Measurements from ENCODE around the gene XYLT1. TPM values are rescaled to one million over a fixed set of nuclear protein-coding genes. Genes with fewer than 3 reads are reported as not detected.

Gene XYLT1
- total RNA-seq, 1 experiment from 2014 or later, result 14.5 TPM

DNA sequence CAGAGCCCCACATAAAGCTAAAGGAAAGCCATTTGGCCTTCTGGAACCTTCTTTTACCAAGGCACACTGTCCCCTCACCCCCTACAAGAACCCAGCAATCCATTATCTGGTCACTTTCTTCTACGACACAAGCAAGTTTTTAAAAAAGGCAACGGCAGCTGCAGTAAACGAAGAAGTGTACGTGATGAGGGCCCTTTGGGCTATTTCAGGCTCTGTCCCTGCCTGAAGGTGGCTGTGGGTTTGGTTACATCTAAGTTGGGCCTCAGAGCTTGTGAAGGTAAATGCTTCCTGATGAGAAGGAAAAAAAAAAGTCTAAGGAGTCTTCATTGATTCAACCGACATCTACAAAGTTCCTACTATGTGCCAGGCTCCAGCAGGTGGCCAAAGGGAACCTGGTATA lies 35.4 kb downstream of the XYLT1 start:
- Histone ChIP-seq H3K9ac (ENCODE audit: extremely low read depth, insufficient read length, low read length) (no peak overlapping the region), H3K27me3 (ENCODE audit: insufficient read depth, low read length) (no peaks in the 10 kb centered on the region), H3K4me1 (ENCODE audit: insufficient read depth, low read length) (peaks cover 10% of the 10 kb centered on the region; the same call in 1 of the 2 replicates), H4K8ac (replicated peaks; ENCODE audit: insufficient read length, low read depth, low read length) (no peak overlapping the region), H2AK5ac (ENCODE audit: insufficient read length, low read length) (no peak overlapping the region), H3K27ac (ENCODE audit: insufficient read length, low read depth, low read length) (no peak overlapping the region), H4K91ac (ENCODE audit: insufficient read length, low read depth, low read length) (no peak overlapping the region), H3K79me1 (ENCODE audit: insufficient read depth, low read depth, low read length, poor library complexity, severe bottlenecking) (peaks cover 2% of the 10 kb centered on the region), H3K79me2 (ENCODE audit: insufficient read depth, low read length) (no peaks in the 10 kb centered on the region; the same call in 1 of the 2 replicates), H2BK15ac (ENCODE audit: low read depth, low read length) (no peak overlapping the region), H3K9me3 (ENCODE audit: control insufficient read depth, low read depth, low read length) (no peaks in the 10 kb centered on the region), H2BK120ac (ENCODE audit: low read depth, low read length, poor library complexity, severe bottlenecking) (no peak overlapping the region), H3K4ac (ENCODE audit: low read depth, low read length) (no peak overlapping the region), H3K14ac (ENCODE audit: insufficient read depth, low read length) (no peak overlapping the region), H4K5ac (ENCODE audit: insufficient read length, low read depth, low read length) (no peak overlapping the region), H3K56ac (ENCODE audit: insufficient read length, low read depth, low read length) (no peak overlapping the region), H2BK12ac (ENCODE audit: insufficient read length, low read depth, low read length) (no peak overlapping the region), H3K23ac (ENCODE audit: insufficient read length, low read depth, low read length) (no peak overlapping the region), H2AFZ (ENCODE audit: low read length) (no peak overlapping the region), H3K4me2 (ENCODE audit: insufficient read depth, insufficient read length, low read length) (no peak overlapping the region), H3K23me2 (ENCODE audit: insufficient read length, low read depth, low read length, poor library complexity, severe bottlenecking) (no peaks in the 10 kb centered on the region), H3T11ph (ENCODE audit: low read length) (no peak overlapping the region), H4K20me1 (ENCODE audit: control insufficient read depth, insufficient read depth, insufficient read length) (no peaks in the 10 kb centered on the region), H2BK5ac (ENCODE audit: insufficient read length, low read length) (no peak overlapping the region), H3K18ac (ENCODE audit: insufficient read length, low read depth, low read length) (no peak overlapping the region), H2BK20ac (ENCODE audit: low read depth, low read length, poor library complexity, severe bottlenecking) (no peak overlapping the region)
- no CpG with 5 or more reads among the region's 5 CpGs for WGBS (ENCODE audit: extremely low coverage, insufficient read length, low lambda C conversion rate)
- Mint-ChIP-seq H3K9me3 (peaks cover 0 to 2% of the 10 kb centered on the region in 2 experiments; a peak in 2 of 5 replicates), H3K27me3 (ENCODE audit: low read depth) (no peaks in the 10 kb centered on the region), H3K36me3 (ENCODE audit: insufficient read depth in 1 of 3, low read depth in 3 of 3) (peaks cover 0 to 7% (median 0%) of the 10 kb centered on the region in 3 experiments; a peak in 3 of 7 replicates), H3K27ac (no peak overlapping the region), H3K4me1 (peaks cover 50 to 61% of the 10 kb centered on the region in 2 experiments), H3K4me3 (no peak overlapping the region)
- no peak for DNase-seq
- TF ChIP-seq, protein P1, sequence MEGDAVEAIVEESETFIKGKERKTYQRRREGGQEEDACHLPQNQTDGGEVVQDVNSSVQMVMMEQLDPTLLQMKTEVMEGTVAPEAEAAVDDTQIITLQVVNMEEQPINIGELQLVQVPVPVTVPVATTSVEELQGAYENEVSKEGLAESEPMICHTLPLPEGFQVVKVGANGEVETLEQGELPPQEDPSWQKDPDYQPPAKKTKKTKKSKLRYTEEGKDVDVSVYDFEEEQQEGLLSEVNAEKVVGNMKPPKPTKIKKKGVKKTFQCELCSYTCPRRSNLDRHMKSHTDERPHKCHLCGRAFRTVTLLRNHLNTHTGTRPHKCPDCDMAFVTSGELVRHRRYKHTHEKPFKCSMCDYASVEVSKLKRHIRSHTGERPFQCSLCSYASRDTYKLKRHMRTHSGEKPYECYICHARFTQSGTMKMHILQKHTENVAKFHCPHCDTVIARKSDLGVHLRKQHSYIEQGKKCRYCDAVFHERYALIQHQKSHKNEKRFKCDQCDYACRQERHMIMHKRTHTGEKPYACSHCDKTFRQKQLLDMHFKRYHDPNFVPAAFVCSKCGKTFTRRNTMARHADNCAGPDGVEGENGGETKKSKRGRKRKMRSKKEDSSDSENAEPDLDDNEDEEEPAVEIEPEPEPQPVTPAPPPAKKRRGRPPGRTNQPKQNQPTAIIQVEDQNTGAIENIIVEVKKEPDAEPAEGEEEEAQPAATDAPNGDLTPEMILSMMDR (conservative IDR thresholded peaks at IDR 0.05), result no peak

Measured in H9 (cell line).